Measurements from ENCODE around the gene P2RY13.

Gene P2RY13

GRCh38 chr3:151319628-151320027, 9.7 kb downstream of the P2RY13 start:
- DNase-seq: no peak

GRCh38 chr3:151318991-151319390, 10.4 kb downstream of the P2RY13 start:
- DNase-seq: no peak

GRCh38 chr3:151318313-151318712, 11.0 kb downstream of the P2RY13 start:
- no peak for DNase-seq

GRCh38 chr3:151316267-151316991, 12.9 kb downstream of the P2RY13 start, which contains the start of gene GPR87:
GPR87 (minus strand) TSS chr3:151316820; CDS start chr3:151300100, 16,720 bp downstream.
- DNase-seq: peak; percentile 59

- DNase-seq: no peak
These were observed 13.5 kb downstream of the P2RY13 start for GRCh38 chr3:151315846-151316245.

GRCh38 chr3:151315136-151315535, 14.2 kb downstream of the P2RY13 start:
- DNase-seq: no peak

- no peak for DNase-seq
These were observed 14.8 kb downstream of the P2RY13 start for GRCh38 chr3:151314593-151314992.

- no peak for DNase-seq
These were observed 15.2 kb downstream of the P2RY13 start for GRCh38 chr3:151314137-151314536.

GRCh38 chr3:151312972-151313371, 16.4 kb downstream of the P2RY13 start:
- no peak for DNase-seq

- no peak for DNase-seq
These were observed 19.8 kb downstream of the P2RY13 start for GRCh38 chr3:151309566-151309965.

- no peak for DNase-seq
These were observed 21.5 kb downstream of the P2RY13 start for GRCh38 chr3:151307583-151308488.

- no peak for DNase-seq
These were observed 22.2 kb downstream of the P2RY13 start for GRCh38 chr3:151307131-151307530.

- DNase-seq: no peak
These were observed 23.1 kb downstream of the P2RY13 start for GRCh38 chr3:151306168-151306810.

GRCh38 chr3:151305775-151306151, 23.6 kb downstream of the P2RY13 start:
- DNase-seq: no peak

- peak; percentile 31 for DNase-seq
These were observed 24.1 kb downstream of the P2RY13 start for GRCh38 chr3:151305060-151305774.

GRCh38 chr3:151303751-151304150, 25.6 kb downstream of the P2RY13 start:
- DNase-seq: no peak

- DNase-seq: no peak
These were observed 27.6 kb downstream of the P2RY13 start for GRCh38 chr3:151301787-151302186.

- no peak for DNase-seq
These were observed 28.8 kb downstream of the P2RY13 start for GRCh38 chr3:151300539-151300938.

GRCh38 chr3:151299006-151299405, 30.3 kb downstream of the P2RY13 start:
- DNase-seq: no peak

GRCh38 chr3:151297429-151297828, 31.9 kb downstream of the P2RY13 start:
- DNase-seq: no peak

- no peak for DNase-seq
These were observed 33.1 kb downstream of the P2RY13 start for GRCh38 chr3:151296226-151296625.

GRCh38 chr3:151293127-151293526, 36.2 kb downstream of the P2RY13 start:
- DNase-seq: no peak

GRCh38 chr3:151290673-151291072, 38.7 kb downstream of the P2RY13 start:
- no peak for DNase-seq

Data from stimulated activated CD4-positive, alpha-beta T cell treated with anti-CD3 and anti-CD28 coated beads, Interleukin-1b, Interleukin-23, amount 100 ng/mL, for 48 hours (primary cell).